GM12878 (cell line): Measurements from ENCODE around the gene PHC1. TPM values are rescaled to one million over a fixed set of nuclear protein-coding genes. Genes with fewer than 3 reads are reported as not detected.

ENCODE experiments used
- ATAC-seq: fragments of 200-7000 bp; cut with Tn5 transposase; 3 replicates; pipeline ENCODE4 v1.9.1; 2020; ENCODE audit warnings: mild to moderate bottlenecking, moderate library complexity
- BruUV-seq: library from RNA; stranded (reverse); fragments of 400-500 nt; replicated peaks from 2 replicates; lab custom pipeline; 2021; lab: Mats Ljungman, UMichigan
- CTCF ChIA-PET: fragments of 300-600 bp; sonication (Branson Sonifier 250); formaldehyde crosslinking; extraction: SDS; loops from one replicate; lab custom pipeline; 2021; ENCODE audit warnings: inconsistent platforms; lab: Yijun Ruan, JAX
- POLR2A ChIA-PET: fragments of 350-600 bp; formaldehyde crosslinking; extraction: SDS; loops from one replicate; lab custom pipeline; 2021; ENCODE audit warnings: inconsistent platforms; lab: Charles Lee
- RAD21 ChIA-PET: fragments of 300-600 bp; sonication (Branson Sonifier 250); formaldehyde crosslinking; loops from one replicate; lab custom pipeline; 2023; ENCODE audit warnings: antibody characterized with exemption; ENCODE audit not compliant: unreplicated experiment; lab: Charles Lee
- SMC1A ChIA-PET: fragments of 300-600 bp; sonication (Branson Sonifier 250); formaldehyde crosslinking; loops from one replicate; lab custom pipeline; 2023; ENCODE audit not compliant: unreplicated experiment, uncharacterized antibody; lab: Charles Lee
- DNase-seq: peaks from one replicate; pipeline ENCODE4 v3.0.0-alpha.2; 2011; ENCODE audit warnings: low read depth, low spot score
- FAIRE-seq: peaks from 3 replicates; lab custom pipeline; 2011; peaks lifted over from hg19 to GRCh38; lab: Jason Lieb, UNC
- H2AFZ ChIP-seq: 2 replicates; pipeline ENCODE4 v1.6.0; 2011; ENCODE audit warnings: low read depth, low read length, control low read depth; ENCODE audit not compliant: control insufficient read depth
- H3K27ac ChIP-seq: 2 replicates; pipeline ENCODE4 v1.5.1; 2011; ENCODE audit warnings: control low read depth; ENCODE audit not compliant: control insufficient read depth, insufficient read depth
- H3K27me3 ChIP-seq, 2 experiments: replicated peaks in 1 of 2; 2 replicates each; pipeline versions ENCODE4 v1.6.0 to v1.6.1; 2011; ENCODE audit warnings: low read length in 1 of 2; ENCODE audit not compliant: control insufficient read depth in 2 of 2, insufficient read depth in 2 of 2
- H3K36me3 ChIP-seq, 2 experiments: 2 replicates each; pipeline ENCODE4 v1.5.1; 2011; ENCODE audit warnings: low read length in 1 of 2; ENCODE audit not compliant: control insufficient read depth in 2 of 2, insufficient read depth in 2 of 2
- H3K4me1 ChIP-seq: 2 replicates; pipeline ENCODE4 v1.6.1; 2011; ENCODE audit warnings: mild to moderate bottlenecking, low read length, moderate library complexity, mixed read lengths; ENCODE audit not compliant: control insufficient read depth, insufficient read depth
- H3K4me2 ChIP-seq: 2 replicates; pipeline ENCODE4 v1.6.0; 2011; ENCODE audit warnings: control low read depth; ENCODE audit not compliant: control insufficient read depth, insufficient read depth
- H3K4me3 ChIP-seq: fragments of 200-600 bp; sonication (generic); 2 replicates; pipeline ENCODE4 v1.5.1; 2016
- H3K79me2 ChIP-seq: 2 replicates; pipeline ENCODE4 v1.6.0; 2011; ENCODE audit warnings: low read length; ENCODE audit not compliant: control insufficient read depth, insufficient read depth
- H3K9ac ChIP-seq: 2 replicates; pipeline ENCODE4 v1.8.0; 2011; ENCODE audit warnings: low read length, control low read depth, mixed read lengths; ENCODE audit not compliant: control insufficient read depth, insufficient read depth
- H3K9me3 ChIP-seq: replicated peaks from 3 replicates; pipeline ENCODE4 v1.5.1; 2011; ENCODE audit warnings: mild to moderate bottlenecking, low read length; ENCODE audit not compliant: control insufficient read depth, insufficient read depth
- H4K20me1 ChIP-seq: 2 replicates; pipeline ENCODE4 v1.6.0; 2011; ENCODE audit not compliant: control insufficient read depth, insufficient read depth
- BCL3 ChIP-seq: IDR thresholded peaks from 2 replicates; pipeline ENCODE4 v1.6.1; 2011; ENCODE audit warnings: borderline replicate concordance, low read depth, mild to moderate bottlenecking, moderate library complexity, low read length; ENCODE audit not compliant: insufficient read depth, poor library complexity, severe bottlenecking
- DPF2 ChIP-seq: fragments of 450-650 bp; IDR thresholded peaks from 2 replicates; pipeline ENCODE4 v1.6.1; 2017; ENCODE audit warnings: mild to moderate bottlenecking
- ETV6 ChIP-seq, 2 experiments: fragments of 450-650 bp in 1 of 2; IDR thresholded peaks in 1 of 2; conservative IDR thresholded peaks in 1 of 2; 2 replicates each; pipeline ENCODE4 v1.6.1; 2014; ENCODE audit warnings: antibody characterized with exemption in 1 of 2, borderline replicate concordance in 1 of 2, low read depth in 1 of 2, mild to moderate bottlenecking in 1 of 2, moderate library complexity in 1 of 2
- EZH2 ChIP-seq: IDR thresholded peaks from 2 replicates; pipeline ENCODE4 v1.6.1; 2012; ENCODE audit warnings: low read depth, mild to moderate bottlenecking, control low read depth, inconsistent platforms, low read length, borderline replicate concordance; ENCODE audit not compliant: control insufficient read depth
- MEF2A ChIP-seq: IDR thresholded peaks from 2 replicates; pipeline ENCODE4 v1.6.1; 2011; ENCODE audit warnings: low read depth, mild to moderate bottlenecking, low read length, moderate library complexity; ENCODE audit not compliant: insufficient read depth
- NR2C1 ChIP-seq: fragments of 450-650 bp; IDR thresholded peaks from 2 replicates; pipeline ENCODE4 v1.6.1; 2017; ENCODE audit warnings: antibody characterized with exemption, mild to moderate bottlenecking, moderate library complexity
- POLR2A ChIP-seq: IDR thresholded peaks from 2 replicates; pipeline ENCODE4 v1.6.1; 2011; ENCODE audit warnings: low read depth, mild to moderate bottlenecking, low read length
- SMC3 ChIP-seq: IDR thresholded peaks from 2 replicates; pipeline ENCODE4 v1.6.1; 2011; ENCODE audit warnings: low read length, improper control_type of control experiment, borderline replicate concordance
- YY1 ChIP-seq: IDR thresholded peaks from 2 replicates; pipeline ENCODE4 v1.6.1; 2011; ENCODE audit warnings: low read depth, mild to moderate bottlenecking, low read length
- in situ Hi-C: fragments of 300-500 bp; cut with MboI; formaldehyde crosslinking; loops from 9 replicates; pipeline ENCODE4 v1.14.3; 2018; ENCODE audit warnings: mixed read lengths
- intact Hi-C: fragments of 100-400 bp; cut with micrococcal nuclease; formaldehyde crosslinking; loops from one replicate; pipeline ENCODE4 v1.14.2; 2022; ENCODE audit not compliant: unreplicated experiment
- polyA plus RNA-seq, 11 experiments: library from polyadenylated mRNA; depleted of rRNA in 4 of 11; unstranded in 6 of 11; stranded (reverse) in 5 of 11; fragments of >200 nt; fragmentation: Nextera tagmentation in 4 of 11; fragmentation: Illumina TruSeq in 1 of 11; extraction: Ambion mirVana in 4 of 11; extraction: Trizol in 1 of 11; gene quantifications; 1 replicate in 1 of 11; 2 replicates in 10 of 11; pipeline versions ENCODE4 v1.2.1 to v1.2.3, GENCODE V29; 2011 to 2016; ENCODE audit warnings: inconsistent platforms in 2 of 11, missing spikeins in 2 of 11, low read depth in 1 of 11
- total RNA-seq, 4 experiments: library from RNA; depleted of rRNA in 3 of 4; stranded (reverse); fragments of >200 nt in 3 of 4; fragmentation: Illumina TruSeq in 1 of 4; extraction: Trizol in 1 of 4; gene quantifications; 2 replicates each; pipeline versions ENCODE4 v1.2.1 to v1.2.3, GENCODE V29; 2013 to 2021

PHC1 gene
- total and polyA plus RNA-seq, 10 of the 15 experiments (the other 5 are each of a cell fraction or from before 2014, with no cell fraction given): 0.50 to 16.3 (median 2.1) TPM

GRCh38 chr12:8871068-8871467, 43.2 kb upstream of the PHC1 start:
- Histone ChIP-seq H3K4me3 (no peak overlapping the region), H4K20me1 (no peaks in the 10 kb centered on the region), H3K9me3 (no peaks in the 10 kb centered on the region), H3K36me3 (no peaks in the 10 kb centered on the region), H3K79me2 (no peaks in the 10 kb centered on the region)
- FAIRE-seq: no peak
- in situ Hi-C loops: no loop called here
- ChIA-PET CTCF (interaction anchor here (1.4 kb wide), 1 partner anchor 11 kb away, joined by 4 read pairs; no protein-coding TSS in a partner anchor), RAD21 (no interaction called here)
- TF ChIP-seq EZH2: no peak
- no peak for TF ChIP-seq MEF2A
- TF ChIP-seq NR2C1: no peak
- no peak for TF ChIP-seq YY1
- TF ChIP-seq DPF2: no peak
- no peak for TF ChIP-seq BCL3
- TF ChIP-seq POLR2A: no peak
- no peak for TF ChIP-seq ETV6 (conservative IDR thresholded peaks at IDR 0.05 in 1 of 2, IDR thresholded peaks at IDR 0.05 in 1 of 2; ENCODE audit: borderline replicate concordance in 1 of 2, low read depth in 1 of 2)
- no peak for TF ChIP-seq SMC3
- TF ChIP-seq, all 136 proteins: peak for 0
- BruUV-seq: no TSS peak
- intact Hi-C loops: no loop called here
- H3K4me1 ChIP-seq: no peaks in the 10 kb centered on the region
- H3K4me2 ChIP-seq: no peak overlapping the region
- ChIA-PET SMC1A (no interaction called here), POLR2A (no interaction called here)
- H2AFZ ChIP-seq: no peak overlapping the region
- no peak for DNase-seq
- peaks cover 0 to 3% of the 10 kb centered on the region in 2 experiments; a peak in 1 of 4 replicates for H3K27me3 ChIP-seq
- ATAC-seq: no peak
- H3K27ac ChIP-seq: no peak overlapping the region
- H3K9ac ChIP-seq: no peak overlapping the region
